GM10266 (cell line): ENCODE measurements around the gene DENND1B.
"Not testable (repeated sequence)": the region's sequence is repeated elsewhere in the genome, so short reads cannot be mapped to it uniquely, and the experiment has no call there.

Experiments
- DNase-seq: peaks from one replicate; pipeline ENCODE4 v3.0.0; 2012; ENCODE audit errors: extremely low spot score
- TF ChIP-seq, protein P1 (sequence below): IDR thresholded peaks from 2 replicates; pipeline ENCODE4 v1.5.1; 2012; ENCODE audit warnings: mild to moderate bottlenecking, low read depth; ENCODE audit not compliant: control insufficient read depth, insufficient read depth; ENCODE audit errors: missing control alignments

DENND1B gene

DNA sequence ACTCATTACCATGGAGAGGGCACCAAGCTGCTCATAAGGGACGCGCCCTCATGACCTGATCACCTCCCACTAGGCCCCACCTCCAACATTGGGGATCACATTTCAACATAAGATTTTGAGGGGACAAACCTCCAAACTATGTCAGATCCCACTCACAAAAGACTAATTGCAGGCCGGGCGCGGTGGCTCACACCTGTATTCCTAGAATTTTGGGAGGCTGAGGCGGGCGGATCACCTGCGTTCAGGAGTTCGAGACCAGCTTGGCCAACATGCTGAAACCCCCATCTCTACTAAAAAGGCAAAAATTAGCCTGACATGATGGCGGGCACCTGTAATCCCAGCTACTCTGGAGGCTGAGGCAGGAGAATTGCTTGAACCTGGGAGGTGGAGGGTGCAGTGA lies 278.6 kb downstream of the DENND1B start:
- TF ChIP-seq, protein P1, sequence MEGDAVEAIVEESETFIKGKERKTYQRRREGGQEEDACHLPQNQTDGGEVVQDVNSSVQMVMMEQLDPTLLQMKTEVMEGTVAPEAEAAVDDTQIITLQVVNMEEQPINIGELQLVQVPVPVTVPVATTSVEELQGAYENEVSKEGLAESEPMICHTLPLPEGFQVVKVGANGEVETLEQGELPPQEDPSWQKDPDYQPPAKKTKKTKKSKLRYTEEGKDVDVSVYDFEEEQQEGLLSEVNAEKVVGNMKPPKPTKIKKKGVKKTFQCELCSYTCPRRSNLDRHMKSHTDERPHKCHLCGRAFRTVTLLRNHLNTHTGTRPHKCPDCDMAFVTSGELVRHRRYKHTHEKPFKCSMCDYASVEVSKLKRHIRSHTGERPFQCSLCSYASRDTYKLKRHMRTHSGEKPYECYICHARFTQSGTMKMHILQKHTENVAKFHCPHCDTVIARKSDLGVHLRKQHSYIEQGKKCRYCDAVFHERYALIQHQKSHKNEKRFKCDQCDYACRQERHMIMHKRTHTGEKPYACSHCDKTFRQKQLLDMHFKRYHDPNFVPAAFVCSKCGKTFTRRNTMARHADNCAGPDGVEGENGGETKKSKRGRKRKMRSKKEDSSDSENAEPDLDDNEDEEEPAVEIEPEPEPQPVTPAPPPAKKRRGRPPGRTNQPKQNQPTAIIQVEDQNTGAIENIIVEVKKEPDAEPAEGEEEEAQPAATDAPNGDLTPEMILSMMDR: no peak
- no peak for DNase-seq

DNA sequence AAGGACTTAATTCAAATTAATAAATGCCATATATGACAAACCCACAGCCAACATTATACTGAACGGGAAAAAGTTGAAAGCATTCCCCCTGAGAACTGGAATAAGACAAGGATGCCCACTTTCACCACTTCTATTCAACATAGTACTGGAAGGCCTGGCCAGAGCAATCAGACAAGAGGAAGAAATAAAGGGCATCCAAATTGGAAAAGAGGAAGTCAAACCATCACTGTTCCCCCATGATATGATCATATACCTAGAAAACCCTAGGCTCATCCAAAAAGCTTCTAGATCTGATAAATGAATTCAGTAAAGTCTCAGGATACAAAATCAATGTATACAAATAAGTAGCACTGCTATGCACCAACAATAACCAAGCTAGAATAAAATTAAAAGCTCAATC lies 283.8 kb downstream of the DENND1B start:
- not testable (repeated sequence) for DNase-seq

DNA sequence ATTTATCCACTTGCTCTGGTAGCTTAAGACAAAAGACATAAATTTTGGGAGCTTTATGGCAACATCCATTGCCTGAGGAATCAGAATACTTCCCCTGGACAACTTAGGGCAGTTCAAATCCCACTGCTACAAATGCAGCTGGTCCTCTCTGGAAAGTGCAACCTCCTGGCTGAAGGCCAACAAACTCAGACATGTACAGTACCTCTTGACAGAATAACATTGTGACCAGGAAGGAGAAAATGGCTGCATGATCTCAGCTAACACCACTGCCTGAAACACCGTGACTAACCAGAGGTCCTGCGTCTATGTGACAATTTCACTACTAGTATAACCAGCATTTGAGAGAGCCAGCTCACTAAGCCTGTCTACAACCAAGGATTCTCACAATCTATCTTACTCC lies 288.3 kb downstream of the DENND1B start:
- DNase-seq: no peak
- TF ChIP-seq, protein P1: no peak

DNA sequence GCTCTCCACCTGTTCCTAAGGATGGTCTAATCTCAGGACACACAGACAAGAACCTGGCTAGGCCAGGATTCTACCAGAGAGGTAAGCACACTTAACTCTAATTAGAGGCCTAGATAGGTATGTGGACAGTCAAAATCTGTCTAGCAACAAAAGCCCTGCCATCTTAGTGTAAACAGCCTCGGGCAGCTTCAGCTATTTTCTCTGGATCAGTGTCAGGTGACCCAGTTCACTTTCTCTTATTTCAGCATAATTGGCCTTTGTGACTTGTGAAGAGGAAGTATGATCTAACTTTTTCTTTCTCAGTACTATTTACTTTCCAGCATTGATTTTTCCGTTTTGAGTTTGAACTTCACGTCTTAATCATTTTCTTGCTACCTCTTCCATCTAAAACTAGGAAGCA lies 289.5 kb downstream of the DENND1B start:
- DNase-seq: no peak
- TF ChIP-seq, protein P1: no peak

DNA sequence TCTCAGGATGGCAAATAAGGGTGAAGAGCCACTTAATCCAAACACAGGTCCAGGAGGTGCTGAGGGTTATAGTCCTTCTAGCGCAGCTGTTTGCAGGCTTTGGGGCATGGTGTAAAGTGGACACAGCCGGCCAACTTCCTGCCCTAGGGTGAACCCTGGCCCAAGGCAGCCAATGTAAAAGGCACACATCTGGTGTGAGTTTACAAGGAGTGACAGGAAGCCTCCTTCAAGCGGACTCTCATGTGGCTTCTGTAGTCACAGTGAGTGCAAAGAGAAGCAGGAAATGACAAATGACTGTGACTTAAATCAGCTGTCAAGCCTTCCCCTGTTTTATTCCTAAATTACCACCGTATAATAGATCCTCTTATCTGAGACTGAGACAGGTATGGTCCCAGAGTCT lies 294.2 kb downstream of the DENND1B start:
- DNase-seq: no peak
- TF ChIP-seq, protein P1: no peak

DNA sequence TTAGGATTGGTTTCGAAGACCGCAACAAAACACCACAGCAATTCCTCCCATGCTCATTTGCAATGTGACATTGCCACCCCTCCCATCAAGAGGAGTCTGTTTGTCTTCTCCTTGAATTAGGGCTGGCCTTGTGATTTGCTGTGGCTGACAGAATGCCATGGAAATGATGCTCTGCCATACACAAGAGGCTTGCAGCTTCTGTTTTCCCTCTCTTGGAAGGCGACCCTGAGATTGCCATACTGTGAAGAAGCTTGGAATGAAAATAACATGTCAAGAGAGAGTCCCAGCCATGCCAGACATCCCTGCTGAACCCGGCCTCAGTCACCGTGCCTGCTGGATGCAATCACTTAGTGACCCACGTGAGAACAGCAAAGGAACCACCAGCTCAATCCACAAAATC lies 294.8 kb downstream of the DENND1B start:
- DNase-seq: no peak
- TF ChIP-seq, protein P1: no peak

DNA sequence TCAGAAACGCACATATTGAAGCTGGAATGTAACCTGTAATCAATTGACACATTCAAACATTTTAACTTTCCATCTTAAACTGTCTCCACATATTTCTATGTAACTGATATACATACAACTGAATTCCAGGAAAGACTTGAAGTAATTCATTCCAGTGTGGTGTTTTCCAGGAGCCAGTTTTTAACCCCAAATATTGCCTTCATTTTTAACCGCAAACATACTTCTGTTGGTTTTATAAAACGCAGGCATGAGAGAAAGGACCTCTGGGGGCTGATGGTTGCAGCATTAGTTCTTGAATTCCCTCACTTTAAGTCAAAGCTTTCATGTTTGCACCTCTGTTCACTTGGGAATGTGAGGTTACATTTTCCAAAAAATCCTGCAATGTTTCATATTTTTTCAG lies 303.1 kb downstream of the DENND1B start:
- TF ChIP-seq, protein P1: no peak
- no peak for DNase-seq

DNA sequence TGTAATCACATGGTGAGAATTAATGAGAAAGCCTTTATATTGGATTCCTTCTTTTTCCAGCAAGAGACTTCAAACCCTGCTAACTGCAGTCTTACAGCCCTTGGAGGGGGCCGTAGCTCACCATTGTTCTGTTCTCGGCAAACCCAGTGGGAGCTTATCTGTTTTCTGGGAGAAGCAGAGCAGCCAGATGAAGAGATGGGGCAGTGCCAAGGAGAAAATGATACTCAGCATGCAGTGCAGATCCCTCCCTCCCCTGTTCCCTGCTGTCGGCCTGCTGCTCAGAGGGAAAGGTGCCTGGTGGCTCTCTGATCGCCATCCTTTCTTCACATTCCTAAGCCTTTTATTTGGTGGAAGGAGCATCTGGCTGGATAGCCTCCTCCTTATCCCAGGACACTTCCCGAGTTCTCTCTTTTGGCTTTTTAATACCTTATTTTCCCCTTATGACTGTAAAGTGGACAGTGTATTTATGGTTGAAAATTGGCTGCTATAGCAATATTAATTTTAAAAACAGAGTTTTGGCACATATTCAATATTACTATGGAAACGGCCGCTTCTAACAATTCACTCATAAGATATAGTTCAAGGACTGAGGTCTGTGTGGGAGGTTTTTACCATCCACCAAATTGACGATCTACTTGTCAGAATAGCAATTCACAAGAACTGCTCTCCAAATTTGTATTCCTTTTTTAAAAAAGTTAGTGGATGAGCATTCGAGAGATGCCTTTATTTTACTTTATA lies 303.9 kb downstream of the DENND1B start:
- no peak for DNase-seq
- TF ChIP-seq, protein P1: no peak
